H1 (cell line): ENCODE results near the gene TSPAN6. TPM values are rescaled to one million over a fixed set of nuclear protein-coding genes. Genes with fewer than 3 reads are reported as not detected.

ENCODE experiments used
- USF2 ChIP-seq: IDR thresholded peaks from 2 replicates; pipeline ENCODE4 v1.6.1; 2011; ENCODE audit warnings: low read length, improper control_type of control experiment
- polyA plus RNA-seq, 7 experiments: library from polyadenylated mRNA; depleted of rRNA in 3 of 7; stranded (reverse) in 5 of 7; unstranded in 2 of 7; fragments of >200 nt in 5 of 7; fragments of 200-250 nt in 2 of 7; gene quantifications; 1 replicate in 5 of 7; 2 replicates in 1 of 7; 4 replicates in 1 of 7; pipeline versions ENCODE4 v1.2.1 to v1.2.3, GENCODE V29; 2011 to 2013; ENCODE audit warnings: missing spikeins in 2 of 7, mixed read lengths in 2 of 7
- total RNA-seq: library from RNA; stranded (reverse); fragmentation: NEBNext Ultra II Directional; extraction: Animal tissue kit (Norgen Biotek cat#: 25700); gene quantifications from 2 replicates; pipeline ENCODE4 v1.2.1, GENCODE V29; 2021

TSPAN6 gene
- total and polyA plus RNA-seq, 2 of the 8 experiments (the other 6 are each of a cell fraction or from before 2014, with no cell fraction given) = 58.1 to 67.7 TPM

- no peak for TF ChIP-seq USF2
These were observed 12.1 kb upstream of the TSPAN6 start (continued) for GRCh38 chrX:100648458-100649417.
